Lung (tissue), 12 donors: ENCODE results near the gene MIGA2. TPM values are rescaled to one million over a fixed set of nuclear protein-coding genes. Genes with fewer than 3 reads are reported as not detected.

ENCODE experiments used
- ATAC-seq: fragments of 200-7000 bp; cut with Tn5 transposase; one replicate; pipeline ENCODE4 v1.9.1; 2020; ENCODE audit warnings: moderate number of reproducible peaks; ENCODE audit not compliant: insufficient read depth, low FRiP score
- DNase-seq, 3 donors: peaks; one replicate each; pipeline ENCODE4 v3.0.0-alpha.2; 2013 to 2017
- H3K27ac ChIP-seq, 2 donors: one replicate each; pipeline ENCODE4 v1.5.1; 2013; ENCODE audit warnings: mild to moderate bottlenecking in 2 of 2, moderate library complexity in 2 of 2, control low read depth in 1 of 2, inconsistent platforms in 1 of 2, low read depth in 1 of 2, low read length in 1 of 2
- H3K27me3 ChIP-seq, 3 donors: one replicate each; pipeline ENCODE4 v1.5.1; 2013; ENCODE audit warnings: low read length in 2 of 3; ENCODE audit not compliant: control insufficient read depth in 3 of 3, insufficient read depth in 3 of 3
- H3K36me3 ChIP-seq, 4 donors: one replicate each; pipeline ENCODE4 v1.5.1; 2013; ENCODE audit warnings: low read length in 4 of 4, mild to moderate bottlenecking in 1 of 4, moderate library complexity in 1 of 4; ENCODE audit not compliant: control insufficient read depth in 4 of 4, insufficient read depth in 4 of 4
- H3K4me1 ChIP-seq, 5 donors: one replicate each; pipeline ENCODE4 v1.5.1; 2013; ENCODE audit warnings: low read length in 5 of 5, mild to moderate bottlenecking in 2 of 5, moderate library complexity in 1 of 5; ENCODE audit not compliant: control insufficient read depth in 5 of 5, insufficient read depth in 5 of 5
- H3K4me3 ChIP-seq: one replicate; pipeline ENCODE4 v1.5.1; 2013; ENCODE audit warnings: mild to moderate bottlenecking, control low read depth, moderate library complexity
- H3K9ac ChIP-seq, 2 donors: one replicate each; pipeline ENCODE4 v1.5.1; 2013; ENCODE audit warnings: low read length in 2 of 2, control low read depth in 1 of 2; ENCODE audit not compliant: insufficient read depth in 1 of 2
- H3K9me3 ChIP-seq, 4 donors: one replicate each; pipeline ENCODE4 v1.5.1; 2013; ENCODE audit warnings: low read length in 3 of 4, mild to moderate bottlenecking in 1 of 4, moderate library complexity in 1 of 4; ENCODE audit not compliant: control insufficient read depth in 4 of 4, insufficient read depth in 3 of 4
- CTCF ChIP-seq: IDR thresholded peaks from 2 replicates; pipeline ENCODE4 v1.5.1; 2012; ENCODE audit warnings: mild to moderate bottlenecking; ENCODE audit errors: control extremely low read depth, extremely low read depth
- WGBS, 2 donors: extraction: QIAGEN DNeasy Blood & Tissue Kit; methylation state at CpG; one replicate each; pipeline ENCODE4 v1.1.7; 2013; 5-methylcytosine and 5-hydroxymethylcytosine counted together
- polyA plus RNA-seq, 2 donors: library from polyadenylated mRNA; stranded (reverse); fragments of 200-250 nt; gene quantifications; one replicate each; pipeline ENCODE4 v1.2.1, GENCODE V29; 2013
- total RNA-seq, 2 donors: library from RNA; depleted of rRNA in 1 of 2; stranded (reverse); fragments of >200 nt in 1 of 2; gene quantifications; one replicate each; pipeline ENCODE4 v1.2.1, GENCODE V29; 2014 to 2021
- donor health status: control.
- donor health status: control.
- donor health status: Bipolar disorder and iron deficiency.
- donor health status: healthy.
- donor health status: DM: yes; HTN: yes; CAD: no.

The MIGA2 gene
- total and polyA plus RNA-seq, 4 donors = 18.6 to 31.6 (median 21.0) TPM

DNA sequence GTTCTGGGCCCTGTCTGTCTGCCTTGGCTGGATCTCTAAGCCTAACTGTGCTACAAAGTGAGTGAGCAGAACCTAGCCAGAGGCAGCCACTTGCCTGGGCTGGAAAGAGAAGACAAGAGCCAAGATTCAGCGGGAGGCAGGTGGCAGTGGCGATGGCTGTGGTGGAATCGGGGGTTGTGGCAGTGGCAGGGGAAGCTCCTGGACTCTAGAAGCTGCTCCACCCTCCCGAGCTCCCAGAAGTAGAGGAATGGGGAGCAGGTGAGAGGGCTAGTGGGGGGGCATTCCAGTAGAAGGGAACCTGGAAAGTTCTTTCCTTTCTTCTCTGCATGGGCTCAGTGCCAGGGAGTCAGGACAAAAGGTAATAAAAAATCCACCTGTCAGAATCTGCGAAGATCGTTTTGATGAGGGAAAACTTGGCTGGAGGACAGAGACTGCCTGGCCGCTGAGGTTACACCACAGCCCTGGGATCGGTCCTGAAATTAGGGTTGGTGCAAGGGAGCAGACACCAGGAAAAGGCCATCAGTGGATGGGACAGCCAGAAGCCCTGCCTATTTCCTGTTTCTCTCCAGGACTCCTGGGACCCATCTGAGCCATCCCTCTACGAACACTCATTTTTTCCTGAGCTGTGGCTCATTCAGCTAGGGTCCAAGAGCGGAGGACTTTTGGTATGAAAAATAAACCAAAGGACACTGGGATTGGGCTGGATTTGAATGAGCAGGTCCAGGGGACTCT is 72.5 kb downstream of the MIGA2 start:
- no peak for DNase-seq
- no peak overlapping the region for H3K4me3 ChIP-seq
- no peak for ATAC-seq
- no peak for TF ChIP-seq CTCF
- WGBS, 2 donors = 74 to 82% methylated on average over 10 of the region's 10 CpGs
- H3K4me1 ChIP-seq = peaks cover 0 to 7% (median 5%) of the 10 kb centered on the region in 5 donors
- peaks cover 0 to 9% (median 1%) of the 10 kb centered on the region in 4 donors for H3K36me3 ChIP-seq
- H3K27me3 ChIP-seq = no peaks in the 10 kb centered on the region
- no peaks in the 10 kb centered on the region for H3K9me3 ChIP-seq
- H3K9ac ChIP-seq = no peak overlapping the region
- no peak overlapping the region for H3K27ac ChIP-seq

- ATAC-seq (no peak), DNase-seq (no peak)
- TF ChIP-seq CTCF = no peak
- Histone ChIP-seq H3K36me3 (peaks cover 0 to 7% (median 1%) of the 10 kb centered on the region in 4 donors), H3K4me3 (no peak overlapping the region), H3K4me1 (peaks cover 0 to 7% (median 5%) of the 10 kb centered on the region in 5 donors), H3K27ac (no peak overlapping the region), H3K9me3 (no peaks in the 10 kb centered on the region), H3K9ac (no peak overlapping the region), H3K27me3 (no peaks in the 10 kb centered on the region)
- 58 to 73% methylated on average over 7 of the region's 7 CpGs for WGBS, 2 donors
Measured at GRCh38 chr9:129109537-129109903, 73.1 kb downstream of the MIGA2 start.

GRCh38 chr9:129109952-129110739 is 73.7 kb downstream of the MIGA2 start:
- Histone ChIP-seq H3K27me3 (no peaks in the 10 kb centered on the region), H3K4me1 (peaks cover 0 to 7% (median 5%) of the 10 kb centered on the region in 5 donors), H3K4me3 (peak overlapping the region; percentile 80), H3K36me3 (peaks cover 0 to 7% (median 1%) of the 10 kb centered on the region in 4 donors), H3K27ac (peak overlapping the region; percentile 71 to 82), H3K9ac (peak overlapping the region in 1 of 2 donors; percentile 58), H3K9me3 (no peaks in the 10 kb centered on the region)
- ATAC-seq (no peak), DNase-seq (peak in 2 of 3 donors; percentile 13 to 14)
- no peak for TF ChIP-seq CTCF
- 5 to 6% methylated on average over 57 to 64 of the region's 64 CpGs for WGBS, 2 donors
